SW480 (cell line): ENCODE results near the gene CAMTA1.
A peak's percentile ranks its signal among the peaks of the same experiment; 100 is the strongest.

Experiments used
- DNase-seq: peaks from one replicate; pipeline ENCODE4 v3.0.0-alpha.2; 2016; ENCODE audit warnings: low spot score

Gene CAMTA1

GRCh38 chr1:7500381-7501083 is 715.3 kb downstream of the CAMTA1 start:
- no peak for DNase-seq

- DNase-seq = no peak
Measured at GRCh38 chr1:7501084-7501491, 715.8 kb downstream of the CAMTA1 start.

GRCh38 chr1:7501723-7502603 is 716.7 kb downstream of the CAMTA1 start:
- no peak for DNase-seq

GRCh38 chr1:7503691-7504437 is 718.6 kb downstream of the CAMTA1 start:
- no peak for DNase-seq

GRCh38 chr1:7504438-7504720 is 719.1 kb downstream of the CAMTA1 start:
- no peak for DNase-seq

- DNase-seq = no peak
Measured at GRCh38 chr1:7505094-7505770, 720.0 kb downstream of the CAMTA1 start.

- DNase-seq = no peak
Measured at GRCh38 chr1:7505771-7506453, 720.7 kb downstream of the CAMTA1 start.

GRCh38 chr1:7506454-7507284 is 721.4 kb downstream of the CAMTA1 start:
- no peak for DNase-seq

GRCh38 chr1:7507285-7508019 is 722.2 kb downstream of the CAMTA1 start:
- no peak for DNase-seq

GRCh38 chr1:7508052-7508933 is 723.0 kb downstream of the CAMTA1 start:
- no peak for DNase-seq

- DNase-seq = no peak
Measured at GRCh38 chr1:7508934-7509519, 723.8 kb downstream of the CAMTA1 start.

- DNase-seq = no peak
Measured at GRCh38 chr1:7509598-7509997, 724.3 kb downstream of the CAMTA1 start.

GRCh38 chr1:7510389-7510931 is 725.2 kb downstream of the CAMTA1 start:
- DNase-seq = no peak

- DNase-seq = no peak
Measured at GRCh38 chr1:7511381-7511780, 726.1 kb downstream of the CAMTA1 start.

- no peak for DNase-seq
Measured at GRCh38 chr1:7513081-7513480, 727.8 kb downstream of the CAMTA1 start.

GRCh38 chr1:7515175-7515574 is 729.9 kb downstream of the CAMTA1 start:
- no peak for DNase-seq

- DNase-seq = no peak
Measured at GRCh38 chr1:7515904-7516303, 730.6 kb downstream of the CAMTA1 start.

- peak; percentile 14 for DNase-seq
Measured at GRCh38 chr1:7516341-7516740, 731.1 kb downstream of the CAMTA1 start.
